Mesendoderm (in vitro differentiated cells): ENCODE data around the gene SNX7.

Source experiments
- DNase-seq: peaks from one replicate; pipeline ENCODE4 v3.0.0; 2013
- H2AK5ac ChIP-seq: 2 replicates; pipeline ENCODE4 v1.6.1; 2013; ENCODE audit warnings: low read length, inconsistent platforms
- H2BK120ac ChIP-seq: 2 replicates; pipeline ENCODE4 v1.6.1; 2013; ENCODE audit warnings: low read depth, mild to moderate bottlenecking, low read length, moderate library complexity, mixed read lengths
- H2BK15ac ChIP-seq: replicated peaks from 2 replicates; pipeline ENCODE4 v1.6.1; 2013; ENCODE audit warnings: low read depth, mild to moderate bottlenecking, moderate library complexity
- H2BK5ac ChIP-seq: 2 replicates; pipeline ENCODE4 v1.6.1; 2013; ENCODE audit warnings: low read length, inconsistent platforms
- H3K18ac ChIP-seq: 2 replicates; pipeline ENCODE4 v1.6.1; 2013; ENCODE audit warnings: mild to moderate bottlenecking, low read length, mixed read lengths
- H3K23ac ChIP-seq: one replicate; pipeline ENCODE4 v1.6.1; 2013; ENCODE audit warnings: low read length
- H3K27ac ChIP-seq: 2 replicates; pipeline ENCODE4 v1.5.1; 2013; ENCODE audit warnings: low read depth, mild to moderate bottlenecking, inconsistent platforms, low read length, moderate library complexity
- H3K27me3 ChIP-seq: 2 replicates; pipeline ENCODE4 v1.6.1; 2013; ENCODE audit warnings: low read length, control low read depth, mild to moderate bottlenecking, inconsistent platforms; ENCODE audit not compliant: insufficient read depth, poor library complexity
- H3K36me3 ChIP-seq: 2 replicates; pipeline ENCODE4 v1.6.1; 2013; ENCODE audit warnings: low read length, inconsistent platforms; ENCODE audit not compliant: control insufficient read depth, insufficient read depth
- H3K4ac ChIP-seq: one replicate; pipeline ENCODE4 v1.6.1; 2013; ENCODE audit warnings: low read depth, mild to moderate bottlenecking, low read length, moderate library complexity
- H3K4me1 ChIP-seq: 2 replicates; pipeline ENCODE4 v1.6.1; 2013; ENCODE audit warnings: low read depth, low read length, inconsistent platforms; ENCODE audit not compliant: control insufficient read depth
- H3K4me2 ChIP-seq: 2 replicates; pipeline ENCODE4 v1.6.1; 2013; ENCODE audit warnings: low read length
- H3K4me3 ChIP-seq: 2 replicates; pipeline ENCODE4 v1.5.1; 2013; ENCODE audit warnings: mild to moderate bottlenecking, low read length
- H3K56ac ChIP-seq: one replicate; pipeline ENCODE4 v1.6.1; 2013; ENCODE audit warnings: low read length
- H3K79me1 ChIP-seq: 2 replicates; pipeline ENCODE4 v1.6.1; 2013; ENCODE audit warnings: low read length, inconsistent platforms
- H3K79me2 ChIP-seq: 2 replicates; pipeline ENCODE4 v1.6.1; 2013; ENCODE audit warnings: mild to moderate bottlenecking, low read length; ENCODE audit not compliant: control insufficient read depth, insufficient read depth
- H3K9ac ChIP-seq: 2 replicates; pipeline ENCODE4 v1.6.1; 2013; ENCODE audit warnings: low read length, inconsistent platforms
- H4K5ac ChIP-seq: one replicate; pipeline ENCODE4 v1.6.1; 2013; ENCODE audit warnings: low read length
- H4K8ac ChIP-seq: one replicate; pipeline ENCODE4 v1.6.1; 2013; ENCODE audit warnings: low read depth, mild to moderate bottlenecking, control low read depth, low read length, moderate library complexity
- WGBS: extraction: QIAGEN DNeasy Blood & Tissue Kit; methylation state at CpG from one replicate; pipeline ENCODE4 v1.1.7; 2013; ENCODE audit warnings: low lambda C conversion rate, missing lambda C conversion rate; ENCODE audit not compliant: insufficient coverage; ENCODE audit errors: extremely low coverage; 5-methylcytosine and 5-hydroxymethylcytosine counted together

The SNX7 gene

GRCh38 chr1:98669355-98670296 is 8.1 kb downstream of the SNX7 start:
- Histone ChIP-seq H2AK5ac (no peak overlapping the region), H4K8ac (no peak overlapping the region), H4K5ac (no peak overlapping the region), H2BK15ac (no peak overlapping the region), H3K27ac (no peak overlapping the region), H2BK120ac (no peak overlapping the region), H3K79me2 (no peaks in the 10 kb centered on the region), H3K23ac (no peak overlapping the region), H3K18ac (no peak overlapping the region), H3K4me3 (no peak overlapping the region), H3K79me1 (peaks cover 1% of the 10 kb centered on the region), H3K27me3 (no peaks in the 10 kb centered on the region), H3K4ac (no peak overlapping the region), H2BK5ac (no peak overlapping the region), H3K56ac (no peak overlapping the region), H3K9ac (no peak overlapping the region), H3K4me1 (no peaks in the 10 kb centered on the region), H3K4me2 (no peak overlapping the region), H3K36me3 (no peaks in the 10 kb centered on the region)
- no CpG with 5 or more reads among the region's 2 CpGs for WGBS
- no peak for DNase-seq

- no CpG with 5 or more reads among the region's 2 CpGs for WGBS
- Histone ChIP-seq H3K27me3 (no peaks in the 10 kb centered on the region), H3K79me2 (no peaks in the 10 kb centered on the region)
Measured at GRCh38 chr1:98672189-98672588, 10.7 kb downstream of the SNX7 start.

DNA sequence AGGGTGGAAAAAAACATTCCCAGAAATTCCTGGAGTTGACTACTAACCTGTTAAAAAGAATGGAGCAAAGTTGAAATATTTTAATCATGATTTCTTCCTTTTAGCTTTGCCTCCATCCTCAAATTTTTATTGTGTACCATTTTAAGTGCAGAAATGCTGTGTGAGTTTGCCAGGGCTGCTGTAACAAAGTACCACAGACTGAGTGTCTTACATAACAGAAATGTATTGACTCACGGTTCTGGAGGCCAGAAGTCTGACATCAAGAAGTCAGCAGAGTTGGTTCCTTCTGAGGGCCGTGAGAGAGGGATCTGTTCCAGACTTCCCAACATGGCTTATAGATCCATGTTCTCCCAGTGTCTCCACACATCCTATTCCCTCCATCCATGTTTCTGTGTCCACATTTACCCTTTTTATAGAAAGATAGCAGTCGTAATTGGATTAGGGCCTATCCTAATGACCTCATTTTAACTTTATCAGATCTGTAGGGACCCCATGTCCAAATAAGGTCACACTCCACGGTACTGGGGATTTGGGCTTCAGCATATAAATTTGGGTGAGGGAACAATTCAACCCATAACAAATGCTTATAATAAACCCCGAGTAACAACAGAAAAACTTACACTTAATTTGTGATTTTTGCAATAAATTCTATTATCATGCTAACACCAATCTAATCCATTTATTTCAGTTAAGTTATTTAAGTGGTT is 12.7 kb downstream of the SNX7 start:
- no peak overlapping the region for H3K56ac ChIP-seq
- no peak overlapping the region for H2AK5ac ChIP-seq
- no peak overlapping the region for H3K4me2 ChIP-seq
- H3K36me3 ChIP-seq, result no peaks in the 10 kb centered on the region
- whole genome bisulfite sequencing, result no CpG with 5 or more reads among the region's 5 CpGs
- no peak overlapping the region for H4K5ac ChIP-seq
- no peak overlapping the region for H4K8ac ChIP-seq
- H3K9ac ChIP-seq, result no peak overlapping the region
- H3K79me2 ChIP-seq, result no peaks in the 10 kb centered on the region
- H3K18ac ChIP-seq, result no peak overlapping the region
- no peak for DNase-seq
- H3K79me1 ChIP-seq, result peaks cover 1% of the 10 kb centered on the region
- no peak overlapping the region for H3K4me3 ChIP-seq
- H3K27me3 ChIP-seq, result no peaks in the 10 kb centered on the region
- no peak overlapping the region for H2BK120ac ChIP-seq
- no peak overlapping the region for H3K4ac ChIP-seq
- H3K23ac ChIP-seq, result no peak overlapping the region
- no peaks in the 10 kb centered on the region for H3K4me1 ChIP-seq
- H2BK15ac ChIP-seq, result no peak overlapping the region
- H3K27ac ChIP-seq, result no peak overlapping the region
- no peak overlapping the region for H2BK5ac ChIP-seq

More at GRCh38 chr1:98672189-98672588, 10.7 kb downstream of the SNX7 start:
- H3K9ac ChIP-seq, result no peak overlapping the region
- no peak overlapping the region for H2BK120ac ChIP-seq
- no peak overlapping the region for H4K5ac ChIP-seq
- no peak overlapping the region for H2AK5ac ChIP-seq
- no peak overlapping the region for H3K27ac ChIP-seq
- no peak overlapping the region for H3K18ac ChIP-seq
- no peak overlapping the region for H3K4me3 ChIP-seq
- DNase-seq, result no peak
- H3K79me1 ChIP-seq, result peaks cover 1% of the 10 kb centered on the region
- H4K8ac ChIP-seq, result no peak overlapping the region
- no peak overlapping the region for H3K4me2 ChIP-seq
- H2BK15ac ChIP-seq, result no peak overlapping the region
- H2BK5ac ChIP-seq, result no peak overlapping the region
- no peak overlapping the region for H3K23ac ChIP-seq
- H3K4ac ChIP-seq, result no peak overlapping the region
- no peak overlapping the region for H3K56ac ChIP-seq
- no peaks in the 10 kb centered on the region for H3K36me3 ChIP-seq
- no peaks in the 10 kb centered on the region for H3K4me1 ChIP-seq

DNA sequence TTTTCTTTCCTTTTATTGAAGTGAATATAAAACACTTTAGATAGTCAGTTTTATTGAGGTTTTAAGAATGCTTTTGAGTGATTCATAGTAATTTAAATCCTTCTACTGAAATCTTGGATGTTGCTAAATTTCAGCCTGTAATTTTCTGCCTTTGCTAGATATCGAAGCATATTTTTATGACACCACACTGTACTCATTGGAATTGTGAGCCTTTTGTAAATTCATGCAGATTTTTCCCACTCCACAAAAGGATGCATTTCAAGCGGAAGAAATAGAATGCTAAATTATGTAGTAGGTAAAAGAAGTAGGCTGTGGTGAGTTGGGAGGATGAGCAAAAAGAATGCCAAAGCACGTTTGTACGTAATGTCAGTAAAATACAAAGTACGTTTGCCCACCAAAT is 13.8 kb downstream of the SNX7 start:
- no peak overlapping the region for H4K8ac ChIP-seq
- H3K36me3 ChIP-seq, result no peaks in the 10 kb centered on the region
- H3K23ac ChIP-seq, result no peak overlapping the region
- H3K4me3 ChIP-seq, result no peak overlapping the region
- no peak overlapping the region for H2BK5ac ChIP-seq
- H4K5ac ChIP-seq, result no peak overlapping the region
- H3K56ac ChIP-seq, result no peak overlapping the region
- WGBS, result no CpG with 5 or more reads among the region's 5 CpGs
- H3K18ac ChIP-seq, result no peak overlapping the region
- no peak for DNase-seq
- H3K79me1 ChIP-seq, result peaks cover 1% of the 10 kb centered on the region
- no peak overlapping the region for H2BK15ac ChIP-seq
- H2AK5ac ChIP-seq, result no peak overlapping the region
- no peaks in the 10 kb centered on the region for H3K4me1 ChIP-seq
- no peak overlapping the region for H3K9ac ChIP-seq
- H3K27me3 ChIP-seq, result no peaks in the 10 kb centered on the region
- no peak overlapping the region for H2BK120ac ChIP-seq
- H3K4ac ChIP-seq, result no peak overlapping the region
- no peak overlapping the region for H3K4me2 ChIP-seq
- H3K79me2 ChIP-seq, result no peaks in the 10 kb centered on the region
- H3K27ac ChIP-seq, result no peak overlapping the region

GRCh38 chr1:98677288-98677687 is 15.8 kb downstream of the SNX7 start:
- no peaks in the 10 kb centered on the region for H3K27me3 ChIP-seq
- H4K5ac ChIP-seq, result no peak overlapping the region
- H3K9ac ChIP-seq, result no peak overlapping the region
- H3K18ac ChIP-seq, result no peak overlapping the region
- no peak overlapping the region for H4K8ac ChIP-seq
- WGBS, result no CpG with 5 or more reads among the region's 4 CpGs
- no peaks in the 10 kb centered on the region for H3K79me2 ChIP-seq
- H3K4me3 ChIP-seq, result no peak overlapping the region
- H3K4ac ChIP-seq, result no peak overlapping the region
- H3K79me1 ChIP-seq, result no peaks in the 10 kb centered on the region
- no peak overlapping the region for H3K23ac ChIP-seq
- H3K56ac ChIP-seq, result no peak overlapping the region
- H2BK120ac ChIP-seq, result no peak overlapping the region
- H3K36me3 ChIP-seq, result no peaks in the 10 kb centered on the region
- DNase-seq, result no peak
- H3K4me2 ChIP-seq, result no peak overlapping the region
- H2BK5ac ChIP-seq, result no peak overlapping the region
- H2BK15ac ChIP-seq, result no peak overlapping the region
- H3K27ac ChIP-seq, result no peak overlapping the region
- no peaks in the 10 kb centered on the region for H3K4me1 ChIP-seq
- H2AK5ac ChIP-seq, result no peak overlapping the region
